HG03575 (cell line): ENCODE data around the gene A4GALT.
A peak's percentile ranks its signal among the peaks of the same experiment; 100 is the strongest.
"Not testable (repeated sequence)": the region's sequence is repeated elsewhere in the genome, so short reads cannot be mapped to it uniquely, and the experiment has no call there.

Source experiments
- ATAC-seq: cut with Tn5 transposase; IDR thresholded peaks from one replicate; pipeline ENCODE4 v1.9.1; 2021; ENCODE audit not compliant: unreplicated experiment, insufficient number of reproducible peaks, low FRiP score; ENCODE audit errors: extremely low read depth

Gene A4GALT

GRCh38 chr22:42720263-42721044, at the start of gene A4GALT:
A4GALT (minus strand) TSS chr22:42720870; CDS start chr22:42693951, 26,919 bp downstream.
- no peak for ATAC-seq

GRCh38 chr22:42770448-42770726, 49.7 kb upstream of the A4GALT start:
- no peak for ATAC-seq

GRCh38 chr22:42769574-42770447, 49.1 kb upstream of the A4GALT start:
- peak; percentile 51 for ATAC-seq

GRCh38 chr22:42769238-42769573, 48.5 kb upstream of the A4GALT start:
- ATAC-seq = no peak

GRCh38 chr22:42768385-42769035, 47.8 kb upstream of the A4GALT start:
- ATAC-seq = no peak

- ATAC-seq = no peak
Measured at GRCh38 chr22:42766860-42767259, 46.2 kb upstream of the A4GALT start.

GRCh38 chr22:42764895-42765363, 44.3 kb upstream of the A4GALT start:
- no peak for ATAC-seq

- no peak for ATAC-seq
Measured at GRCh38 chr22:42763965-42764480, 43.4 kb upstream of the A4GALT start.

GRCh38 chr22:42760806-42761565, 40.3 kb upstream of the A4GALT start:
- ATAC-seq = no peak

- ATAC-seq = no peak
Measured at GRCh38 chr22:42758931-42759629, 38.4 kb upstream of the A4GALT start.

- ATAC-seq = not testable (repeated sequence)
Measured at GRCh38 chr22:42755553-42755952, 34.9 kb upstream of the A4GALT start.

GRCh38 chr22:42755121-42755520, 34.5 kb upstream of the A4GALT start:
- not testable (repeated sequence) for ATAC-seq

- no peak for ATAC-seq
Measured at GRCh38 chr22:42754658-42755057, 34.0 kb upstream of the A4GALT start.

- ATAC-seq = no peak
Measured at GRCh38 chr22:42752912-42753311, 32.2 kb upstream of the A4GALT start.

GRCh38 chr22:42752230-42752746, 31.6 kb upstream of the A4GALT start:
- ATAC-seq = no peak

- not testable (repeated sequence) for ATAC-seq
Measured at GRCh38 chr22:42750421-42750820, 29.8 kb upstream of the A4GALT start.

GRCh38 chr22:42747701-42748513, 27.2 kb upstream of the A4GALT start:
- ATAC-seq = no peak
